Measurements from ENCODE around the gene ANKLE2.

GRCh38 chr12:132718644-132719043 lies 43.0 kb downstream of the ANKLE2 start:
- TF ChIP-seq POLR2A (IDR thresholded peaks at IDR 0.05) (no peak), POLR2AphosphoS5 (IDR thresholded peaks at IDR 0.05) (no peak)
- TF ChIP-seq, protein P1, sequence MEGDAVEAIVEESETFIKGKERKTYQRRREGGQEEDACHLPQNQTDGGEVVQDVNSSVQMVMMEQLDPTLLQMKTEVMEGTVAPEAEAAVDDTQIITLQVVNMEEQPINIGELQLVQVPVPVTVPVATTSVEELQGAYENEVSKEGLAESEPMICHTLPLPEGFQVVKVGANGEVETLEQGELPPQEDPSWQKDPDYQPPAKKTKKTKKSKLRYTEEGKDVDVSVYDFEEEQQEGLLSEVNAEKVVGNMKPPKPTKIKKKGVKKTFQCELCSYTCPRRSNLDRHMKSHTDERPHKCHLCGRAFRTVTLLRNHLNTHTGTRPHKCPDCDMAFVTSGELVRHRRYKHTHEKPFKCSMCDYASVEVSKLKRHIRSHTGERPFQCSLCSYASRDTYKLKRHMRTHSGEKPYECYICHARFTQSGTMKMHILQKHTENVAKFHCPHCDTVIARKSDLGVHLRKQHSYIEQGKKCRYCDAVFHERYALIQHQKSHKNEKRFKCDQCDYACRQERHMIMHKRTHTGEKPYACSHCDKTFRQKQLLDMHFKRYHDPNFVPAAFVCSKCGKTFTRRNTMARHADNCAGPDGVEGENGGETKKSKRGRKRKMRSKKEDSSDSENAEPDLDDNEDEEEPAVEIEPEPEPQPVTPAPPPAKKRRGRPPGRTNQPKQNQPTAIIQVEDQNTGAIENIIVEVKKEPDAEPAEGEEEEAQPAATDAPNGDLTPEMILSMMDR (IDR thresholded peaks at IDR 0.05) = no peak

Data from breast epithelium (tissue), 3 donors.